HepG2 (cell line): ENCODE measurements around the gene ELF2. TPM values are rescaled to one million over a fixed set of nuclear protein-coding genes. Genes with fewer than 3 reads are reported as not detected.

Experiments
- ATF7-NPFF ChIP-seq: sonication (generic); formaldehyde crosslinking; IDR thresholded peaks from 2 replicates; pipeline ENCODE4 v1.8.1; 2023; ENCODE audit warnings: mild to moderate bottlenecking, low read depth, missing genetic modification reagents, moderate library complexity
- DBP ChIP-seq: sonication (generic); formaldehyde crosslinking; IDR thresholded peaks from 2 replicates; pipeline ENCODE4 v1.4.0; 2020; ENCODE audit warnings: missing genetic modification reagents; ENCODE audit errors: not compliant biosample characterization
- HIC2 ChIP-seq: sonication (generic); formaldehyde crosslinking; IDR thresholded peaks from 2 replicates; pipeline ENCODE4 v1.9.0; 2022; ENCODE audit warnings: low read depth, missing genetic modification reagents
- HNRNPLL ChIP-seq: fragments of 200-400 bp; formaldehyde crosslinking; IDR thresholded peaks from 2 replicates; pipeline ENCODE4 v1.6.1; 2017; ENCODE audit warnings: mild to moderate bottlenecking, low read depth, low read length; ENCODE audit not compliant: poor library complexity, severe bottlenecking
- SP4 ChIP-seq: sonication (generic); formaldehyde crosslinking; IDR thresholded peaks from 2 replicates; pipeline ENCODE4 v1.8.1; 2023; ENCODE audit warnings: mild to moderate bottlenecking, missing genetic modification reagents
- SRF ChIP-seq: IDR thresholded peaks from 2 replicates; pipeline ENCODE4 v1.6.1; 2011; ENCODE audit warnings: mild to moderate bottlenecking, low read depth, low read length, moderate library complexity
- SRSF1 ChIP-seq: fragments of 200-400 bp; formaldehyde crosslinking; optimal IDR thresholded peaks from 2 replicates; pipeline ENCODE3; 2017; ENCODE audit warnings: mild to moderate bottlenecking, low read depth, low read length, moderate library complexity
- TAF1 ChIP-seq: sonication (generic); formaldehyde crosslinking; IDR thresholded peaks from 2 replicates; pipeline ENCODE4 v1.4.0; 2020; ENCODE audit warnings: missing genetic modification reagents
- ZBTB20 ChIP-seq: sonication (generic); formaldehyde crosslinking; IDR thresholded peaks from 2 replicates; pipeline ENCODE4 v1.8.1; 2023; ENCODE audit warnings: missing genetic modification reagents, low read depth, mild to moderate bottlenecking, borderline replicate concordance
- ZBTB39 ChIP-seq: sonication (generic); formaldehyde crosslinking; IDR thresholded peaks from 2 replicates; pipeline ENCODE4 v1.5.0; 2020; ENCODE audit warnings: missing genetic modification reagents
- ZNF709 ChIP-seq: sonication (generic); formaldehyde crosslinking; IDR thresholded peaks from 2 replicates; pipeline ENCODE4 v1.5.0; 2020; ENCODE audit warnings: mild to moderate bottlenecking, missing genetic modification reagents
- ZNF768 ChIP-seq: sonication (generic); formaldehyde crosslinking; IDR thresholded peaks from 2 replicates; pipeline ENCODE4 v1.4.0; 2020; ENCODE audit warnings: missing genetic modification reagents
- polyA plus RNA-seq, 8 experiments: library from polyadenylated mRNA; depleted of rRNA in 3 of 8; stranded (reverse) in 7 of 8; unstranded in 1 of 8; fragments of >200 nt; fragmentation: Illumina TruSeq in 4 of 8; extraction: Trizol in 4 of 8; gene quantifications; 2 replicates each; pipeline versions ENCODE4 v1.2.1 to v1.2.3, GENCODE V29; 2011 to 2016; ENCODE audit warnings: low read depth in 4 of 8, missing spikeins in 1 of 8, mixed read lengths in 1 of 8; ENCODE audit not compliant: insufficient read depth in 1 of 8
- total RNA-seq, 5 experiments: library from RNA; depleted of rRNA; stranded (reverse); fragments of >200 nt; fragmentation: Illumina TruSeq; extraction: Trizol; gene quantifications; 2 replicates each; pipeline ENCODE4 v1.2.3, GENCODE V29; 2016; ENCODE audit warnings: low read depth in 1 of 5
- TF ChIP-seq, protein P1 (sequence below), 2 experiments: sonication (generic) in 1 of 2; formaldehyde crosslinking in 1 of 2; IDR thresholded peaks; 2 replicates each; pipeline versions ENCODE4 v1.6.1 to v1.9.0; 2014 to 2022; ENCODE audit warnings: antibody characterized with exemption in 1 of 2, borderline replicate concordance in 1 of 2, inconsistent platforms in 1 of 2, low read depth in 1 of 2, missing genetic modification reagents in 1 of 2
- TF ChIP-seq, protein P2 (sequence below): sonication (generic); formaldehyde crosslinking; IDR thresholded peaks from 2 replicates; pipeline ENCODE4 v1.4.0; 2020; ENCODE audit warnings: missing genetic modification reagents
- TF ChIP-seq, protein P3 (sequence below): sonication (generic); formaldehyde crosslinking; IDR thresholded peaks from 2 replicates; pipeline ENCODE4 v1.8.1; 2023; ENCODE audit warnings: missing genetic modification reagents, mild to moderate bottlenecking, borderline replicate concordance

The ELF2 gene
- total and polyA plus RNA-seq, 2 of the 13 experiments (the other 11 are each of a cell fraction or from before 2014, with no cell fraction given), result 28.6 to 35.4 TPM

DNA sequence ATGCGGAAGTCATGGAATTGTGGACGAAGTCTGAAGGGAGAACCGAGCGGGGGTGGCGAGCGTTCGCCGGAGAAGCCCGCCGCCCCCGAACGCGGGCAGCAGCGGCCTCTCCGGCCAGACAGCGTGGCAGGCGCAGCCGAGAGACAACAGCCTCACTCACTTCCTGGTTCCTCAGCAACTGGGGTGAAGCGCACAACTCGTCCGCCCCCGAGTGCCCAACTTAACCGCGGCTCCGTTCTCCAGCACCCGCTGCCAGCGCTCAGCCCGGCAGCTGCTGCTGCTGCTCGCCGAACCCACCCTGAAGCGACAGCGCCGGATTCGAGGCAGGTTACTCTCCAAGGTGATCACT, 93.4 kb downstream of the ELF2 start (continued):
- TF ChIP-seq, protein P1, sequence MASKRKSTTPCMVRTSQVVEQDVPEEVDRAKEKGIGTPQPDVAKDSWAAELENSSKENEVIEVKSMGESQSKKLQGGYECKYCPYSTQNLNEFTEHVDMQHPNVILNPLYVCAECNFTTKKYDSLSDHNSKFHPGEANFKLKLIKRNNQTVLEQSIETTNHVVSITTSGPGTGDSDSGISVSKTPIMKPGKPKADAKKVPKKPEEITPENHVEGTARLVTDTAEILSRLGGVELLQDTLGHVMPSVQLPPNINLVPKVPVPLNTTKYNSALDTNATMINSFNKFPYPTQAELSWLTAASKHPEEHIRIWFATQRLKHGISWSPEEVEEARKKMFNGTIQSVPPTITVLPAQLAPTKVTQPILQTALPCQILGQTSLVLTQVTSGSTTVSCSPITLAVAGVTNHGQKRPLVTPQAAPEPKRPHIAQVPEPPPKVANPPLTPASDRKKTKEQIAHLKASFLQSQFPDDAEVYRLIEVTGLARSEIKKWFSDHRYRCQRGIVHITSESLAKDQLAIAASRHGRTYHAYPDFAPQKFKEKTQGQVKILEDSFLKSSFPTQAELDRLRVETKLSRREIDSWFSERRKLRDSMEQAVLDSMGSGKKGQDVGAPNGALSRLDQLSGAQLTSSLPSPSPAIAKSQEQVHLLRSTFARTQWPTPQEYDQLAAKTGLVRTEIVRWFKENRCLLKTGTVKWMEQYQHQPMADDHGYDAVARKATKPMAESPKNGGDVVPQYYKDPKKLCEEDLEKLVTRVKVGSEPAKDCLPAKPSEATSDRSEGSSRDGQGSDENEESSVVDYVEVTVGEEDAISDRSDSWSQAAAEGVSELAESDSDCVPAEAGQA (IDR thresholded peaks at IDR 0.05; ENCODE audit: low read depth), result 0 out of 2 replicates have a peak, but pooled peaks have one; percentile 22
- TF ChIP-seq, protein P1 (CRISPR knock-in tag; IDR thresholded peaks at IDR 0.05; ENCODE audit: borderline replicate concordance), result no peak
- TF ChIP-seq HNRNPLL (peak; percentile 42), SP4 (CRISPR knock-in tag) (no peak; the same call in 1 of the 2 replicates), ATF7-NPFF (CRISPR knock-in tag) (0 out of 2 replicates have a peak, but pooled peaks have one; percentile 50), SRSF1 (no peak), SRF (no peak), ZNF709 (CRISPR knock-in tag) (0 out of 2 replicates have a peak, but pooled peaks have one; percentile 44), ZBTB39 (CRISPR knock-in tag) (peak; percentile 67; the same call in 1 of the 2 replicates), HIC2 (CRISPR knock-in tag) (no peak), ZBTB20 (peak; percentile 47; the same call in 1 of the 2 replicates), ZNF768 (peak; percentile 6; the same call in 1 of the 2 replicates), TAF1 (peak; percentile 54), DBP (CRISPR knock-in tag) (peak; percentile 66)
- TF ChIP-seq, protein P2, sequence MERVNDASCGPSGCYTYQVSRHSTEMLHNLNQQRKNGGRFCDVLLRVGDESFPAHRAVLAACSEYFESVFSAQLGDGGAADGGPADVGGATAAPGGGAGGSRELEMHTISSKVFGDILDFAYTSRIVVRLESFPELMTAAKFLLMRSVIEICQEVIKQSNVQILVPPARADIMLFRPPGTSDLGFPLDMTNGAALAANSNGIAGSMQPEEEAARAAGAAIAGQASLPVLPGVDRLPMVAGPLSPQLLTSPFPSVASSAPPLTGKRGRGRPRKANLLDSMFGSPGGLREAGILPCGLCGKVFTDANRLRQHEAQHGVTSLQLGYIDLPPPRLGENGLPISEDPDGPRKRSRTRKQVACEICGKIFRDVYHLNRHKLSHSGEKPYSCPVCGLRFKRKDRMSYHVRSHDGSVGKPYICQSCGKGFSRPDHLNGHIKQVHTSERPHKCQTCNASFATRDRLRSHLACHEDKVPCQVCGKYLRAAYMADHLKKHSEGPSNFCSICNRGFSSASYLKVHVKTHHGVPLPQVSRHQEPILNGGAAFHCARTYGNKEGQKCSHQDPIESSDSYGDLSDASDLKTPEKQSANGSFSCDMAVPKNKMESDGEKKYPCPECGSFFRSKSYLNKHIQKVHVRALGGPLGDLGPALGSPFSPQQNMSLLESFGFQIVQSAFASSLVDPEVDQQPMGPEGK (CRISPR knock-in tag), result peak; percentile 3; the same call in 1 of the 2 replicates
- TF ChIP-seq, protein P3, sequence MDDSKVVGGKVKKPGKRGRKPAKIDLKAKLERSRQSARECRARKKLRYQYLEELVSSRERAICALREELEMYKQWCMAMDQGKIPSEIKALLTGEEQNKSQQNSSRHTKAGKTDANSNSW (CRISPR knock-in tag), result 0 out of 2 replicates have a peak, but pooled peaks have one; percentile 1
